Measurements from ENCODE around the gene NRSN1.

The NRSN1 gene

GRCh38 chr6:24149296-24149695 is 23.3 kb downstream of the NRSN1 start:
- Histone ChIP-seq H2BK120ac (ENCODE audit: low read depth, low read length) (no peak overlapping the region), H2AK5ac (ENCODE audit: low read length) (no peak overlapping the region), H3K18ac (ENCODE audit: low read length) (no peak overlapping the region), H3K27ac (ENCODE audit: low read depth, low read length) (no peak overlapping the region), H3K27me3 (ENCODE audit: insufficient read depth, low read length, poor library complexity) (no peaks in the 10 kb centered on the region), H2BK5ac (ENCODE audit: low read length) (no peak overlapping the region), H3K36me3 (ENCODE audit: control insufficient read depth, insufficient read depth, low read length) (no peaks in the 10 kb centered on the region), H4K8ac (ENCODE audit: low read depth, low read length) (no peak overlapping the region), H3K4me3 (ENCODE audit: low read length) (no peak overlapping the region), H3K4me2 (ENCODE audit: low read length) (no peak overlapping the region), H3K79me1 (ENCODE audit: low read length) (no peaks in the 10 kb centered on the region), H3K56ac (ENCODE audit: low read length) (no peak overlapping the region), H3K4me1 (ENCODE audit: control insufficient read depth, low read depth, low read length) (no peaks in the 10 kb centered on the region), H2BK15ac (replicated peaks; ENCODE audit: low read depth) (no peak overlapping the region), H3K9ac (ENCODE audit: low read length) (no peak overlapping the region), H4K5ac (ENCODE audit: low read length) (no peak overlapping the region), H3K79me2 (ENCODE audit: control insufficient read depth, insufficient read depth, low read length) (no peaks in the 10 kb centered on the region), H3K23ac (ENCODE audit: low read length) (no peak overlapping the region), H3K4ac (ENCODE audit: low read depth, low read length) (no peak overlapping the region)
- DNase-seq, result no peak

GRCh38 chr6:24149836-24150235 is 23.8 kb downstream of the NRSN1 start:
- no peak overlapping the region for H3K23ac ChIP-seq (ENCODE audit: low read length)
- no peak overlapping the region for H3K56ac ChIP-seq (ENCODE audit: low read length)
- H4K5ac ChIP-seq (ENCODE audit: low read length), result no peak overlapping the region
- no CpG with 5 or more reads among the region's 3 CpGs for WGBS (ENCODE audit: extremely low coverage, insufficient coverage, low lambda C conversion rate)
- H3K4me1 ChIP-seq (ENCODE audit: control insufficient read depth, low read depth, low read length), result no peaks in the 10 kb centered on the region
- no peak overlapping the region for H3K9ac ChIP-seq (ENCODE audit: low read length)
- H3K27me3 ChIP-seq (ENCODE audit: insufficient read depth, low read length, poor library complexity), result no peaks in the 10 kb centered on the region
- no peak overlapping the region for H2BK5ac ChIP-seq (ENCODE audit: low read length)
- no peak overlapping the region for H2AK5ac ChIP-seq (ENCODE audit: low read length)
- H3K36me3 ChIP-seq (ENCODE audit: control insufficient read depth, insufficient read depth, low read length), result no peaks in the 10 kb centered on the region
- no peak overlapping the region for H2BK15ac ChIP-seq (replicated peaks; ENCODE audit: low read depth)
- no peak overlapping the region for H3K4ac ChIP-seq (ENCODE audit: low read depth, low read length)
- no peak for DNase-seq
- H3K79me1 ChIP-seq (ENCODE audit: low read length), result no peaks in the 10 kb centered on the region
- H3K27ac ChIP-seq (ENCODE audit: low read depth, low read length), result no peak overlapping the region
- H3K4me2 ChIP-seq (ENCODE audit: low read length), result no peak overlapping the region
- H3K18ac ChIP-seq (ENCODE audit: low read length), result no peak overlapping the region
- no peak overlapping the region for H3K4me3 ChIP-seq (ENCODE audit: low read length)
- H2BK120ac ChIP-seq (ENCODE audit: low read depth, low read length), result no peak overlapping the region
- H3K79me2 ChIP-seq (ENCODE audit: control insufficient read depth, insufficient read depth, low read length), result no peaks in the 10 kb centered on the region
- no peak overlapping the region for H4K8ac ChIP-seq (ENCODE audit: low read depth, low read length)

GRCh38 chr6:24152014-24152413 is 26.0 kb downstream of the NRSN1 start:
- Histone ChIP-seq H3K4me3 (ENCODE audit: low read length) (no peak overlapping the region), H3K4me1 (ENCODE audit: control insufficient read depth, low read depth, low read length) (no peaks in the 10 kb centered on the region), H3K9ac (ENCODE audit: low read length) (no peak overlapping the region), H3K79me1 (ENCODE audit: low read length) (no peaks in the 10 kb centered on the region), H2BK5ac (ENCODE audit: low read length) (no peak overlapping the region), H3K56ac (ENCODE audit: low read length) (no peak overlapping the region), H2BK120ac (ENCODE audit: low read depth, low read length) (no peak overlapping the region), H4K5ac (ENCODE audit: low read length) (no peak overlapping the region), H3K4me2 (ENCODE audit: low read length) (no peak overlapping the region), H3K4ac (ENCODE audit: low read depth, low read length) (no peak overlapping the region), H3K36me3 (ENCODE audit: control insufficient read depth, insufficient read depth, low read length) (no peaks in the 10 kb centered on the region), H3K79me2 (ENCODE audit: control insufficient read depth, insufficient read depth, low read length) (no peaks in the 10 kb centered on the region), H3K27ac (ENCODE audit: low read depth, low read length) (no peak overlapping the region), H4K8ac (ENCODE audit: low read depth, low read length) (no peak overlapping the region), H3K23ac (ENCODE audit: low read length) (no peak overlapping the region), H3K27me3 (ENCODE audit: insufficient read depth, low read length, poor library complexity) (no peaks in the 10 kb centered on the region), H2BK15ac (replicated peaks; ENCODE audit: low read depth) (no peak overlapping the region), H2AK5ac (ENCODE audit: low read length) (no peak overlapping the region), H3K18ac (ENCODE audit: low read length) (no peak overlapping the region)
- DNase-seq, result no peak
- WGBS (ENCODE audit: extremely low coverage, insufficient coverage, low lambda C conversion rate), result no CpG with 5 or more reads among the region's 1 CpG

- Histone ChIP-seq H2AK5ac (ENCODE audit: low read length) (no peak overlapping the region), H4K5ac (ENCODE audit: low read length) (no peak overlapping the region), H2BK15ac (replicated peaks; ENCODE audit: low read depth) (no peak overlapping the region), H3K4me1 (ENCODE audit: control insufficient read depth, low read depth, low read length) (no peaks in the 10 kb centered on the region), H3K4ac (ENCODE audit: low read depth, low read length) (no peak overlapping the region), H3K36me3 (ENCODE audit: control insufficient read depth, insufficient read depth, low read length) (no peaks in the 10 kb centered on the region), H3K27ac (ENCODE audit: low read depth, low read length) (no peak overlapping the region), H3K9ac (ENCODE audit: low read length) (no peak overlapping the region), H3K18ac (ENCODE audit: low read length) (no peak overlapping the region), H3K4me2 (ENCODE audit: low read length) (no peak overlapping the region), H3K79me2 (ENCODE audit: control insufficient read depth, insufficient read depth, low read length) (no peaks in the 10 kb centered on the region), H3K4me3 (ENCODE audit: low read length) (no peak overlapping the region), H3K56ac (ENCODE audit: low read length) (no peak overlapping the region), H3K79me1 (ENCODE audit: low read length) (no peaks in the 10 kb centered on the region), H2BK120ac (ENCODE audit: low read depth, low read length) (no peak overlapping the region), H3K27me3 (ENCODE audit: insufficient read depth, low read length, poor library complexity) (no peaks in the 10 kb centered on the region), H2BK5ac (ENCODE audit: low read length) (no peak overlapping the region), H4K8ac (ENCODE audit: low read depth, low read length) (no peak overlapping the region), H3K23ac (ENCODE audit: low read length) (no peak overlapping the region)
- DNase-seq, result no peak
Observed at GRCh38 chr6:24154121-24154520, 28.1 kb downstream of the NRSN1 start.

GRCh38 chr6:24157886-24158285 is 31.9 kb downstream of the NRSN1 start:
- no peaks in the 10 kb centered on the region for H3K4me1 ChIP-seq (ENCODE audit: control insufficient read depth, low read depth, low read length)
- no peaks in the 10 kb centered on the region for H3K79me2 ChIP-seq (ENCODE audit: control insufficient read depth, insufficient read depth, low read length)
- H4K8ac ChIP-seq (ENCODE audit: low read depth, low read length), result no peak overlapping the region
- H4K5ac ChIP-seq (ENCODE audit: low read length), result no peak overlapping the region
- H3K18ac ChIP-seq (ENCODE audit: low read length), result no peak overlapping the region
- H3K27ac ChIP-seq (ENCODE audit: low read depth, low read length), result no peak overlapping the region
- no peaks in the 10 kb centered on the region for H3K36me3 ChIP-seq (ENCODE audit: control insufficient read depth, insufficient read depth, low read length)
- no peak for DNase-seq
- H2BK15ac ChIP-seq (replicated peaks; ENCODE audit: low read depth), result no peak overlapping the region
- no peak overlapping the region for H2BK5ac ChIP-seq (ENCODE audit: low read length)
- no peak overlapping the region for H3K9ac ChIP-seq (ENCODE audit: low read length)
- no peaks in the 10 kb centered on the region for H3K79me1 ChIP-seq (ENCODE audit: low read length)
- no peak overlapping the region for H3K56ac ChIP-seq (ENCODE audit: low read length)
- no peak overlapping the region for H3K4me2 ChIP-seq (ENCODE audit: low read length)
- no peaks in the 10 kb centered on the region for H3K27me3 ChIP-seq (ENCODE audit: insufficient read depth, low read length, poor library complexity)
- no peak overlapping the region for H3K23ac ChIP-seq (ENCODE audit: low read length)
- no CpG with 5 or more reads among the region's 1 CpG for WGBS (ENCODE audit: extremely low coverage, insufficient coverage, low lambda C conversion rate)
- no peak overlapping the region for H2BK120ac ChIP-seq (ENCODE audit: low read depth, low read length)
- H2AK5ac ChIP-seq (ENCODE audit: low read length), result no peak overlapping the region
- H3K4ac ChIP-seq (ENCODE audit: low read depth, low read length), result no peak overlapping the region
- H3K4me3 ChIP-seq (ENCODE audit: low read length), result no peak overlapping the region

GRCh38 chr6:24183584-24183983 is 57.6 kb downstream of the NRSN1 start:
- H3K79me2 ChIP-seq (ENCODE audit: control insufficient read depth, insufficient read depth, low read length), result no peaks in the 10 kb centered on the region
- no peaks in the 10 kb centered on the region for H3K4me1 ChIP-seq (ENCODE audit: control insufficient read depth, low read depth, low read length)
- no peak overlapping the region for H2BK15ac ChIP-seq (replicated peaks; ENCODE audit: low read depth)
- H3K27ac ChIP-seq (ENCODE audit: low read depth, low read length), result no peak overlapping the region
- no peak overlapping the region for H3K4me3 ChIP-seq (ENCODE audit: low read length)
- H3K27me3 ChIP-seq (ENCODE audit: insufficient read depth, low read length, poor library complexity), result no peaks in the 10 kb centered on the region
- no peak overlapping the region for H2AK5ac ChIP-seq (ENCODE audit: low read length)
- H4K8ac ChIP-seq (ENCODE audit: low read depth, low read length), result no peak overlapping the region
- H3K79me1 ChIP-seq (ENCODE audit: low read length), result no peaks in the 10 kb centered on the region
- H3K56ac ChIP-seq (ENCODE audit: low read length), result no peak overlapping the region
- no peak overlapping the region for H3K4me2 ChIP-seq (ENCODE audit: low read length)
- no peak overlapping the region for H3K18ac ChIP-seq (ENCODE audit: low read length)
- H3K9ac ChIP-seq (ENCODE audit: low read length), result no peak overlapping the region
- H3K36me3 ChIP-seq (ENCODE audit: control insufficient read depth, insufficient read depth, low read length), result no peaks in the 10 kb centered on the region
- no peak overlapping the region for H3K4ac ChIP-seq (ENCODE audit: low read depth, low read length)
- H3K23ac ChIP-seq (ENCODE audit: low read length), result no peak overlapping the region
- no peak overlapping the region for H2BK5ac ChIP-seq (ENCODE audit: low read length)
- no peak overlapping the region for H4K5ac ChIP-seq (ENCODE audit: low read length)
- no CpG with 5 or more reads among the region's 10 CpGs for WGBS (ENCODE audit: extremely low coverage, insufficient coverage, low lambda C conversion rate)
- peak; percentile 10 for DNase-seq
- H2BK120ac ChIP-seq (ENCODE audit: low read depth, low read length), result no peak overlapping the region
